Measurements from ENCODE around the gene DMRT3. TPM values are rescaled to one million over a fixed set of nuclear protein-coding genes. Genes with fewer than 3 reads are reported as not detected.
A peak's percentile ranks its signal among the peaks of the same experiment; 100 is the strongest.

The DMRT3 gene, protein sequence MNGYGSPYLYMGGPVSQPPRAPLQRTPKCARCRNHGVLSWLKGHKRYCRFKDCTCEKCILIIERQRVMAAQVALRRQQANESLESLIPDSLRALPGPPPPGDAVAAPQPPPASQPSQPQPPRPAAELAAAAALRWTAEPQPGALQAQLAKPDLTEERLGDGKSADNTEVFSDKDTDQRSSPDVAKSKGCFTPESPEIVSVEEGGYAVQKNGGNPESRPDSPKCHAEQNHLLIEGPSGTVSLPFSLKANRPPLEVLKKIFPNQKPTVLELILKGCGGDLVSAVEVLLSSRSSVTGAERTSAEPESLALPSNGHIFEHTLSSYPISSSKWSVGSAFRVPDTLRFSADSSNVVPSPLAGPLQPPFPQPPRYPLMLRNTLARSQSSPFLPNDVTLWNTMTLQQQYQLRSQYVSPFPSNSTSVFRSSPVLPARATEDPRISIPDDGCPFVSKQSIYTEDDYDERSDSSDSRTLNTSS
- not detected in 2 replicates for total RNA-seq (2014; rRNA removed)
- polyA plus RNA-seq (2012) = not detected

DNA sequence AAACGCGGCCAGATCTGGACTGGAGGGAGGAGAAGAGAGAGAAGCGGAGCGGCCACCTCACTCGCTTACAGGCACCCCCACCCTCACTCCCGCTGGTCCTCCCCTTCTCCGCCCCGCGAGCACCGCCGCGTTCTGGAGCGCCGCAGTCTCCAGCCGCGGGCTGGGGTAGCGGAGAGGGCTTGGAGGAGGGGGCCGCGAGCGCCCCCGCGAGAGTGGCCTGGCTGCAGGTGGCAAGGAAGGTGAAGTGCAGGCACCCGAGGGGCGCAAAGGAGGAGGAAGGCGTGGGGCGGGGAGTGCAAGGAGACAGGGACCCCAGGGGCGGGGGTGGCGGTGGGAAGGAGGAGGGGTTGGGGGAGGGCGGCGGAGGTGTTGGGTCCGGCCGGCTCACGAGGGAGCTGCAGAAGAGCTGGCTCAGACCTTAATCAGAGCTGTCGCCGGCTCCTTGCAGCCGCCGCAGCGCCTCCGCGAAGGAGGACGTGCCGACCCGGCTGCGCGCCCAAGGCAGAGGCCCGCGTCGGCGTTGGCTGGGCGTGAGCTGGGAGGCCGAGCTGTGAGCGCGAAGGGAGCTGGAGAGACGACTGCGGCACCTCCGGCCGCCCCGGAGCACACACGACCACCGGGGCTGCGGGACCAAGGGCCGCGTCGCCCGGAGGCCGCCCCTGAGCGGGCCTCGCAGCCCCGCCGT, at the start of gene DMRT3:
Gene DMRT3, plus strand, starts transcription at position 398 of the 685 bp plus-strand sequence. CDS start 347 bp downstream, outside the sequence.
- DNase-seq (ENCODE audit: low read depth) = no peak

DNA sequence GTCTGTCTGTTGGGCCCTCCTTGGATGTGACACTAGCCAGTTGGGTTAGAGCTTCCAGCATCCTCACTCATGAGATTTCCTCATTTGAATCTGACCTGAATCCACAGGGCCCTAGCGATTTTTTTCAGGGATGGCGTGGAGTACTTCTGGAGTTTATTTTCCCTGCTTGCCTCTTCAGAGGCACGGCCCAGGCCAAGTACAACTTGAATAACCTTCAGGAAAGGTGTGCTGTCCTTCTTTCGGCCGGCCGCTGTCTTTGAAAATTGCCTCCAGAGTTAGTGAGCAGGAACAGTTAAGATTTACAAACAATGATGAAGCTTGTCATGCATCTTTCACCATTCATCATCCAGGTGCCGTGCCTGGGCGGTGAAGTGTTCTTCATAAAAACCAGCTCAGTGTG, 49.5 kb upstream of the DMRT3 start:
- no peak for DNase-seq (ENCODE audit: low read depth)

DNA sequence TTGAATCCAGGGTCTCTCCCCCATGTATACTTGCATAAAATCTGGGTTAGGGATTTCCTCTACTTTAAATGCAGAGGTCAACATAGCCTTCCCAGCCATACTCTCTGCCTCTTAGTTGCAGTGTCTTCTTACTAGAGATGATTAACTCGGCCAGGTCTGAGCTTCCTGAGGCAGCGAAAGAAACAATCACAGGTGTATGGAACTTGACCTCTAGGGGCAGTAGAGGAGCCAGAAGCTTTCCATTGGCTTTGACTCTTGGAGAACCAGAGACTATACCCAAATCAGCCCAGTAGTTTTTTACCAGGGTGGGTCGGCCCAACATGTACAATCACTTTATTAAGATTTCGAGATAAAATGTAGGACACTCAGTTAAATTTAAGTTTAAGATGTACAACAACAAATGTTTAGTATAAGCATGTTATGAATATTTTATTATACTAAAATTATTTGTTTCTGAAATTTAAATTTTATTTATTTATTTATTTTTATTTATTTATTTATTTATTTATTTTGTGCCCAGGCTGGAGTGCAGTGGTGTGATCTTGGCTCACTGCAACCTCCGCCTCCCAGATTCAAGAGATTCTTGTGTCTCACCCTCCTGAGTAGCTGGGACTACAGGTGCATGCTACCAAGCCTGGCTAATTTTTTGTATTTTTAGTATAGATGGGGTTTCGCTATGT, 48.0 kb upstream of the DMRT3 start:
- peak; percentile 8 for DNase-seq (ENCODE audit: low read depth)

DNA sequence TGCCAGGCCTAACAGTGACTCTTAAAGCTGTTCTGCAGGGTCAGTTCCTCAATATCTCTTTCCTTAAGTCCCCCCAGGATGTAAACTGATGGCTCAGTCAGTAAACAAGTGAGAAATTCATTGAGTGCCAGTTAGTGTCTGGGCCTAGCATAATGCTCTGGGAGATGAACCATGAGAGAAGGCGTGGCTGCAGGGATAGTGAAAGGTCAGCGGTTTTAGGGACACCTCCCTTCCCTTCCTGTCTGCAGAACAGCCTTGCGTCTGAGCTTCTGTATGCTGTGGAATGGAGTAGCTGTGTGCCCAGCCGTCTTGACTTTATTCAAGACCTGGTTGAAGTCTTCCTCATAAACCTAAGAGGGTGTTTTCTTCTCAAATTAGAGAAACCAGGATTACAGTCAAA, 46.7 kb upstream of the DMRT3 start:
- DNase-seq (ENCODE audit: low read depth) = no peak

DNA sequence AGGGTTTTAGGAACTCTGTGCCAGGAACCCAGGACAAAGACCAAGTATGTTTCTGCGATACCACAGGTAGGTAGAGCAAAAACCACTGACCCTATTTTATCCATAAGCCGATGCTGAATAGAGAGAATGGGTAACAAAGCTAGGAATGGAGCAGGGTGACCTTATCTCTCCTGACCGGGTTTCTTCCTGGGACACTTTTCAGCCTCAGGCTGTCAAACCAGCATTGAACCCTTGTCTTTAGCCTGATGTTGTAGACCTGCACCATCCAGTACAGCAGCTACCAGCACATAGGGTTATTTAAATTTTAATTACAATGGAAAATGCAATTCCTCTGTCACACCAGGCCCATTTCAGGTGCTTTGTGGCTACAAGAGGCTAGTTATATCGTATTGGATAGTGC, 43.1 kb upstream of the DMRT3 start:
- no peak for DNase-seq (ENCODE audit: low read depth)

DNA sequence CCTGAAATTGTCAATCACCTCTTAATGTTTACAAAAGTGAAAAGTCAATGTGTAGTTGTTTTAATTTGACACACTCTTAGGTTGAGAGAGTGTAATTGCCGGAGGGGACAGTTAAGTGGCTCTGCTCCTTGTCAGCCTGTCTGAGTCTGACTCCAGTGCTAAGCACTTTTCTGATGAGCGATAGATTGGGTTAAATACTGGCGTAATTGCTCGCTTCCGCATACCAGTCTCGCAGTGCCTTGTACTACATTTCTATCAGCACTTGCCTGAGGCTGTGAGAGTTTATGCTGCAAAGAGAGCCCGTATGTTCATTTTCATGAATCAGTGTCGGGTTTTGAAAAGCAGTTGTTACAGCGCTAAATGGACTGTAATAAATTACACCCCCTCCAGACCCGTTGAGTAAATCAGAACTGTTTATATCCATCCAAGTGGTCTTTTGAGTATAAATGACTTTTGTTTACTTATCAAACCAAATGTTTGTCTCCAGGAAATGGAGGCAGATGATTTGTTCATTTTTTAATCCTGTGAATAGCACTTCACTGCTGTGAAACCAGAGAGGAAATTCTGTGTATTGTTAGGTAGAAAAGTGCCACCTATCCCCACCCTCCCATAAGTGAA, 41.0 kb upstream of the DMRT3 start:
- peak; percentile 5 for DNase-seq (ENCODE audit: low read depth)

DNA sequence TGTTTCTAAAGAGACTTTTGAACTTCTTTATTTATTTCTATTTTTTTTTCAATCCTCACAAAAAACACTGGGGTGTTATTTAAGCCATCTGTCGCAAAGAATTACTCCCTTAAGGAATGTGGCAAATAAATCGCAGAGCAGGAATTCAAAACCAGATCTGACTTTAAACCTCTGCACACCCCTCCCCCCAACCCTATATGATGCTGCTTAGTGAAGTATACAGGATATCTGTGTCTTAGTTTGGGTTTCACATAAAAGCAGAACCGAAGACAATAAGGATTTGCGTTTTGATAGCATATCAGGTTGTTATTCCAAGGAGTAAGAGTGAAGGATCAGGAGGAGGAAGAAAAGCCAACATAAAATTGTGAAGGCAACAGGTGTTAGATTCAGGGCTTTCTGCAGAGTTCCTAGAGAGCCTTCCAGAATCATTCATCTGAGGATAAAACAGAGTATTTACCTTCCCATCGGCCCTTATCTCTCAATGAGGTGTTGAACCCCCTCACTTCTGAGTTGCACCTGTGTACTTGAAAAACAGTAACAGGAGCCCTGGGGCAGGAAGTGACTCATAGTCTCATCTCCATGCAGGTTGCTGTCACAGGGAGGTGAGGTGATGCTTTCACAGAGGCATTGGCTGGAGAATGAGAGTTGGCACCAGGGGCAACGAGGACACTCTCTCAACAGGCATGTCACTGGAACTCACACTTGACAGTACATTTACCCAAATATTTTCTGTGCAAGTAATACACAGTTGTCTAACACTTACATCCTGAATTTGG, 33.5 kb upstream of the DMRT3 start:
- no peak for DNase-seq (ENCODE audit: low read depth)

DNA sequence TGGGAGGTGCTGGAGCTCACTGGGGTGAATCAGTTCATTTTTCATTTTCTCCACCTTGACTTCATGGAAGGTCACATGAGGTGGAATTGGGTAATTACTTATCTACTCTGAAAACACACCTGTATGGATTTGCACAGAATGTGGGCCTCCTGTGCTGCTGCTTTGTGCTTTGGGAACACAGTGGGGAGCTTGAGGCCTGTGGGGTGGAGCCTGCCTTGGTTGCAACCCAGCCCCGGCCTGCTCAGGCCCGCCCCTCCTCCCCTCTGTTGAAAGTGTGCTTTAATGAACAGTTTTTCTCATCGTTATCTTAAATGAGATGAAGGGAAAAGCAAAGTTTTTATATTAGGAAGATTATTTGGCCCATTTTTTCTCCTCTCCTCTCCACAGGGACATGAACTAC, 28.5 kb upstream of the DMRT3 start:
- no peak for DNase-seq (ENCODE audit: low read depth)

DNA sequence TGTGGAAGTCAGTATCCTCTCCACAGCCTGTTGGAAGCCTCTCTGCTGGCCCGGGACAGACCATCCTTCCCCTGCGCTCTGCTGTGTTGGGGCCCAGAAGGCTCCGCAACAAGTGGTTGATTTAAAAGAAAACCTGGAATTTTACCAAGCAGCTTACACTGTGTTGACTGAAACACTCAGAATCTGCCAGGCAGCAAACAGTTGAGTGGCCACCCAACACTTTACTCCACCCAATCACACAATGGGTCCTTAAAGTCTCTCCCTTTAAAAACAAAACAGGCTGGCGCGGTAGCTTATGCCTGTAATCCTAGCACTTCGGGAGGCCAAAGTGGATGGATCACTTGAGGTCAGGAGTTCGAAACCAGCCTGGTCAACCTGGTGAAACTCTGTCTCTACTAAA, 28.0 kb upstream of the DMRT3 start:
- no peak for DNase-seq (ENCODE audit: low read depth)

DNA sequence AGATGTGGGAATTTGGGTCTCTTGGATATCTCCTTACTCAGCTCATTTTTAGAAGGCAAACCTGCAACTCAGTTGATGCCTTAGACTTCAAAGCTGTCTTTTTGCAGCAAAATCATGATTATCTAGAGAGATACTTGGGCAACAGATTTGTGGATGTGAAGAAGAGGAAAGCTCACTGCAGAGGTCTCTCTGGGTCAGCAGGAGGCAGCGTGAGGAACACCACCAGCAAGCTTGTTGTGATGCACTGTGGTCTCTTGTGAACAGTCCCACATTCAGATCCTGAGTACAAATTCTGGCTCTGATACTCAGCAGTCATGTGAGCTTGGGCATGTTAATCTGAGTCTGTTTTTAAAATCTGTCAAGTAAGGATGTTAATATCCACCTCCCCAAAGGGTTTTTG, 26.3 kb upstream of the DMRT3 start:
- no peak for DNase-seq (ENCODE audit: low read depth)

DNA sequence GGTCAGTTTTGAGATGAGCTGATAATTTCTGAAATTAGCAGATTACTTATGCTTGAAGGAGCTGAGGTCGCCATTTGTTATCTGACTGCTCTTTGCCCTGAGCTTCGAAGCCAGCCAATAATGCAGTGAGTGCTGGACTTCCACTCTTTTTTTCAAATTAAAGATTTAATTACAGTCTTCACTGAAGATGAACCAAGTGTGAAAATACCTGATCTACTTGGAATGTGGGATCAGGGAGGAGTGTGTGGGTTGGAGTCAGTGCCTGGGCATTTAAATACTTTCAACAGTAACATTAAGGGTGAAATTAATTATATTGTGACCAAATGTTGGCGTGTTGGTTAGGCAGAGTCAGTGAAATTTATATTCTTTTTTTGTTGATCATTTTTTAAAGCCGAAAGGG, 23.9 kb upstream of the DMRT3 start:
- no peak for DNase-seq (ENCODE audit: low read depth)

DNA sequence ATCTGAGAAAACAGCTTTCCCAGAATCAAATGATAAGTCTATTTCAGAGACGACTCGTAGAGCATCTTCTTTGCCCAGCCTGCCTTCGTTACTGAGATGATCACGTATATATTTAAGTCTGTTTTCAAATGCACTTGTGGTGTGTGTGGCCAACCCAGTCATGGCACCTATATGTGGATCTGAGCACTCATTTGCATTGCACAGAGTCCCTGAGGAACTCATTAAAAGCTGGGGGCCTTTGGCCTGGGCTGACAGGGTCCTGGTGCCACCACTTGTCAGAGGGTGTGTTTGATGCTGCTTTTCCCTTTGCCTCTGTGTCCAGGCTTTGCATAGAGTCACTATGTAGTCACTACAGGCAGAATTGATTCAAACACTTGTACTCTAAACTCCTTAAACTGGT, 17.4 kb upstream of the DMRT3 start:
- DNase-seq (ENCODE audit: low read depth) = no peak

DNA sequence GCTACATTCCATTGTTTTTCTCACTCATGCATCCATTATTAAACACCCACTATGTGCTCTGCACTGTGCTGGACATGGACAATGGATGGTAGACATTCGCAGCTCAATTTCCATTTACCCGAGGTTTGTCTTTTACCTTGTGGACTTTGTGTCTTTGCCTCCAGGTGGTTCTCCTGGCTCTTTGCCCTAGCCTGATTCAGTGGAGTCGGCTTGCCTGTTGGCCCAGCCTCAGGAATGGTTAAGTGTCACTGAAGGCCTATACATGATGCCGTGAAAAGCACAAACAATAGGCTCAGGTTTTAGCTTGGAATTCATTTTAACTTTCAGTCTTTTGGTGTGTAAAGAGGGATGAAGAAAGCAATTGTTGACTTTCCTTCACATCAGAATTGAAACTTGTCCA, 16.5 kb upstream of the DMRT3 start:
- DNase-seq (ENCODE audit: low read depth) = no peak

DNA sequence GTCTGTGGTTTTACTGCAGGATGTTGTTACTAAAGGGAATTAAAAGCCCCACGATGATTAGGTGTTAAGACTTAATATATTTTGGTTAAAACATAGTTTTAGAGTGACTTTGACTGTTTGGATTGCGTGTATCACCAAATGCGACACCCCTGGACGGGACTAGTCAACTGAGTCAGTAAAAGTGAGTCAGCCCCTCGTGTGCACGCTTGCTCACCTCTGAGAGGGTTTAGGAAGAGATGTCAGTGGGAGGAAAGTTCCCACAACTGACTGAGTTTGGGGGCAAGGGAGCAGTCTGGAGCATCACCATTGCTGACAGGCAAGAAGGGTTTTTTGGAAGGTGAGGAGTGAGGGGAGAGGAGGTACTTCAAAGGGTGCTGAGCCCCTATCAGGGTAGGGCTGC, 14.4 kb upstream of the DMRT3 start:
- DNase-seq (ENCODE audit: low read depth) = peak; percentile 36

DNA sequence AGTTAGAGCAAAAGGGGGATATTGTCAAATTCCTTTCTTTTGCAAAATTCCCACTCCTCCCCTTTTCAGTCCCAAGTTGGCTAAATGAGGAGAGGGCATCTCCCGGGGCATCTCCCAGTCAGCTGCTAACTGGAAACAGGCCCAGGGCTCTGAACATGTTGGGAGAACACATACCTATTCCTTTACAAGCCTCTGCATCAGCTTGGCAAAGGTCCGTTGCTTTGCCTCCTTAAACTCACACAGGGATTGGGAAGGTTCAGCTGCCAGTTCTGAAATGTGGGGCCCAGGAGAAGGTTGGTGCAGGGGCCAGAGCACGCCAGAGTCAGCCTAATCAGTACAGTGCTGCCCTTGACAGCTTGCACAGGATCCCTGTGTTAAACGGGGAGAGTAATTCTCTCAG, 11.0 kb upstream of the DMRT3 start:
- DNase-seq (ENCODE audit: low read depth) = no peak

DNA sequence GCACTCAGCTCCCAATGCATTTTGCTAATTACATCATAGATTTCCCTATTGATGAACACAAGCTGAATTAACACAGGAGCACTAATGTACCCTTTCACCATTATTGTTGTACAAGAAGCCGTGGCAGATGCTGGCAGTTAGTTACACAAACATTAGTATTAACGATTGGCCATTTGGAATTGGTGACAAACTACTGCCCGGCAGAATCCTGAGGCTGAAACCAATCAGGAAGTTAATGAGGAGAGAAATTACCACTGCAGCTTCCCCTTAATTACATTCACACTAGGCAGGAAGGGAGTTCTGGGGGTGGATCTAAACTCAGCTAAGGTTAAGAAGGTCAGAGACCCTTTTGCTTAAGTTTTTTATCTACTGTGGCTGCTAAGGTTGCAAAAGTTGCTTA, 9.6 kb upstream of the DMRT3 start:
- no peak for DNase-seq (ENCODE audit: low read depth)

DNA sequence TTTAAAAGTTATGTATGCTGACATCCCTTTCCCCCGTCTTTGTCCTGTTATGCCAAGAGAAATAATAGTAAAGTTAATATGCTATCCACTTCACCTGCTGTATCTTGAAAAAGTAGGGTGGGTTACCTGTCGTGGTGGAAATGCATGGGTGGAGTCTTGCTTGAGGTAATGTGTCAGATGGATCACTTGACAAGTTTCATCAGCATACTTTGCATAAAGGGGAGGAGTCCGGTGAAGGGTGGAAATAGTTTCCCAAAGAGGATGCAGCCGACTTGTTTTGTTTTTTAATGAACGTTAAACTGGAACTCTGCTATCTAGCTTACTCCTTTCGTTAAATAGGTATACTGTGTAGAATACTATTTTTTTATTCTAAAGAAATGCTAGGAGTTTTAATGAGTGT, 9.0 kb upstream of the DMRT3 start:
- no peak for DNase-seq (ENCODE audit: low read depth)

DNA sequence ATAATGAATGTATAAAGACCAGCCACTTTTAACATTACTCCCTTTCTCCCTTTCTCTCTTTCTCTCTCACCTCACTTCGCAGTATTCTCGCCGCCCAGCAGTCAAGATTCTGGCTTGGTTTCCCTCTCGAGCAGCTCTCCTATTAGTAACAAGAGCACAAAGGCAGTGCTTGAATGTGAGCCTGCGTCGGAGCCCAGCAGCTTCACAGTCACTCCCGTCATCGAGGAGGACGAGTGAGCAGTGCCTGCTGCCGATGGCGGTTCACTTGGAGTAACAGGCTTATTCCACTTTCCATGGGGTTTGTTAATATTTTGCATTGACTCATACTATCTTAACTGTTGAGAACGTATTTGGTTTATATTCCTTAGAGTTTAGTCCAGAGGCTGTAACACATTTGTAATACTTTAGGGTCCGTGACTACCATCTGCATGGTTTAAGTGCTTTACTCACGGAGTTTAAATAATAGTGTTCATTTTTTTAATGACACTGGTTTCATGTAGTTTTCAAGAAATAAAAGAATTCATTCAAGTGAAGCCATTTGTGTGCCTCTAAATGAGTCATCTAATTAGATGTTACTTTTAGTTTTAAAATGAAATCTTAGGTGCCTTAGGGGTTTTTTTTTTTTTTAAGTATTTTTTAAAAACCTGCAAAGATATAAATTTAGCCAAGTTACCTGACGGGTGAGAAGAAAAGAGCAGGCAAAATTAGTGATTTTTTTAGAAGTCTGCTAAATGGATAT, 8.4 kb upstream of the DMRT3 start:
- no peak for DNase-seq (ENCODE audit: low read depth)

DNA sequence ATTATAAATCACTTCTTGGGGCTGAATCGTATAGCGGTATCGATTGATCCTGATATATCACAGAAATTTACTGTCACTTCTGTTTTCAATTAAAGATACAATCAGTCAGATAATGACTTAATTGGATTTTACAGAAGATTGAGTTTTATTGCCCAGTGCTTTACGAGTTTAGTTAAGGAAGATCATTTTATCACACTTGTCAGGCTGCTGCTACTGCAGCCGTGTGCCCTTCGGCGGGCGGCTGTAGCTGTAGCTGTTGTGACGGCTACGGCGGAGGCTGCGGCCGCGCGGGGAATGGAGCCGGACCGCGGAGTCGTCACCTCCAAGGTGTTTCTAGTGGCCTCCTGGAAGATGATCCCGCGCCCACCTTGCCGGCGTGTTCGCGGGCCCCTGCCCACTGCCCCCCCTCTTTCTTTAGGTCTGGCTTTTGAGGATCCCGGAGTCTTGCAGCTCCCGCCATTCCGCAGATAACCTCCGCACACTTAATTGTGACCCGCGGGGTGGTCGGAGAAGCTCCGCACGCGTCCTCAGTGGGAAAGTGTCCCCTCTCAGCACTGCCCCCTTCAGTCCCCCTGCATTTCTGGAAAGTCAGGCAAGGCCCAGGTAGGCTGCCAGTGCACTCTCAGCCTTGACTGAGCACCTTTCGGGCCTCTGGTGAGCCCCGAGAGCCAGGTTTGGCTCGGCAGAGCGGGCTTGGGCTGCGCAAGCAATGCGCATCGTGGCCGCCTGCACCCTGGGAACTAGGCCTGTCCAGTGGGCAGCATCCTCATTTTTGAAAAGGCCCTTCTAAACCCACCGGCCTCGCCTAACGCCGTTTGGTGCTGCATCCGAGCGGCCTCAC, 6.9 kb upstream of the DMRT3 start:
- no peak for DNase-seq (ENCODE audit: low read depth)
